ENCODE data around the gene PFKL. TPM values are rescaled to one million over a fixed set of nuclear protein-coding genes. Genes with fewer than 3 reads are reported as not detected.

Gene PFKL
- total and polyA plus RNA-seq, 2 of the 8 experiments (the other 6 are each of a cell fraction or from before 2014, with no cell fraction given): 80.2 to 82.3 TPM

GRCh38 chr21:44281801-44282200, 18.1 kb upstream of the PFKL start (continued):
- TF ChIP-seq CHD7 (IDR thresholded peaks at IDR 0.05; ENCODE audit: insufficient replicate concordance, low read length) (no peak), POLR2AphosphoS5 (IDR thresholded peaks at IDR 0.05; ENCODE audit: low read depth, low read length) (no peak), CREB1 (IDR thresholded peaks at IDR 0.05) (no peak), RAD21 (IDR thresholded peaks at IDR 0.05 in 1 of 2, conservative IDR thresholded peaks at IDR 0.05 in 1 of 2; ENCODE audit: low read depth in 2 of 2, low read length in 2 of 2) (no peak), ATF3 (IDR thresholded peaks at IDR 0.05; ENCODE audit: insufficient read depth, low read depth, low read length) (no peak)

All from H1 (cell line).